ENCODE data around the gene SEC63.
"Not testable (repeated sequence)": the region's sequence is repeated elsewhere in the genome, so short reads cannot be mapped to it uniquely, and the experiment has no call there.

Gene SEC63

DNA sequence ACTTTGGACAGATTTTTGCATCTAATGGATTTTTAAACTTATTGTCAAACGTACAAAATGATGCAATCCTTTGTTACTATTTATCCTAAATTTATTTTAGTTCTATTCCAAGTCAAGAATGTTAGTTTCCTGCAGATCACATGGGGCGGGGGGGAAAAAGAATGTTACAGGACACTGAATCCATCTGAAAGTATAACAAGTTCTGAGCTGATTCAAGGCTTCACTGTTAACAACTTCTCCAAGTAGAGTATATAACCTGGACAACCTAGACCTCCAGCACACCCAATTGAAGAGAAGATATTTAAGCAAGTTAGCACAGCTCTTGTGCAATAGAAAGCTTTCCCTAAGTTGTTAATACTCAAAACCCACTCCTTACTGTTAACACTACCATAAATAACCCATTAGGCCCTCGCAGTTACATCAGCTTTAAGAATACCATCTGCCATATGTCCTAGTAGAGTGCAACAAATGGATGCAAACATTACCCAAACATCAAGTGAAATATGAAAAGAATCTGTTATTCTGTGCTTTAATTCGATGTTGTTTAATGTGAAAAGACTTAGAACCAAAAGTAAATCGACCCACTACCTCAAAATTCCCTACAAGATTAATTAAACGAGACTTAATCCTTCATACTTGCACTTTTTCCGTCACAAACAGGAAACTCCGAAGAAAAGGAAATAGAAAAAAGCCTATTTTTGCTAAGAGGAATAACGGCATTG, 1.3 kb downstream of the SEC63 start:
- TF ChIP-seq POLR2A (IDR thresholded peaks at IDR 0.05; ENCODE audit: extremely low read depth, insufficient read length) = no peak
- no peak for TF ChIP-seq MYC (IDR thresholded peaks at IDR 0.05; ENCODE audit: low read depth, low read length)
- TF ChIP-seq, protein P1, sequence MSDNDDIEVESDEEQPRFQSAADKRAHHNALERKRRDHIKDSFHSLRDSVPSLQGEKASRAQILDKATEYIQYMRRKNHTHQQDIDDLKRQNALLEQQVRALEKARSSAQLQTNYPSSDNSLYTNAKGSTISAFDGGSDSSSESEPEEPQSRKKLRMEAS (IDR thresholded peaks at IDR 0.05; ENCODE audit: low read depth, low read length) = no peak
- TF ChIP-seq, protein P2, sequence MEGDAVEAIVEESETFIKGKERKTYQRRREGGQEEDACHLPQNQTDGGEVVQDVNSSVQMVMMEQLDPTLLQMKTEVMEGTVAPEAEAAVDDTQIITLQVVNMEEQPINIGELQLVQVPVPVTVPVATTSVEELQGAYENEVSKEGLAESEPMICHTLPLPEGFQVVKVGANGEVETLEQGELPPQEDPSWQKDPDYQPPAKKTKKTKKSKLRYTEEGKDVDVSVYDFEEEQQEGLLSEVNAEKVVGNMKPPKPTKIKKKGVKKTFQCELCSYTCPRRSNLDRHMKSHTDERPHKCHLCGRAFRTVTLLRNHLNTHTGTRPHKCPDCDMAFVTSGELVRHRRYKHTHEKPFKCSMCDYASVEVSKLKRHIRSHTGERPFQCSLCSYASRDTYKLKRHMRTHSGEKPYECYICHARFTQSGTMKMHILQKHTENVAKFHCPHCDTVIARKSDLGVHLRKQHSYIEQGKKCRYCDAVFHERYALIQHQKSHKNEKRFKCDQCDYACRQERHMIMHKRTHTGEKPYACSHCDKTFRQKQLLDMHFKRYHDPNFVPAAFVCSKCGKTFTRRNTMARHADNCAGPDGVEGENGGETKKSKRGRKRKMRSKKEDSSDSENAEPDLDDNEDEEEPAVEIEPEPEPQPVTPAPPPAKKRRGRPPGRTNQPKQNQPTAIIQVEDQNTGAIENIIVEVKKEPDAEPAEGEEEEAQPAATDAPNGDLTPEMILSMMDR (IDR thresholded peaks at IDR 0.05; ENCODE audit: low read depth, low read length) = no peak
- peak; percentile 85 for DNase-seq (ENCODE audit: low read depth)

DNA sequence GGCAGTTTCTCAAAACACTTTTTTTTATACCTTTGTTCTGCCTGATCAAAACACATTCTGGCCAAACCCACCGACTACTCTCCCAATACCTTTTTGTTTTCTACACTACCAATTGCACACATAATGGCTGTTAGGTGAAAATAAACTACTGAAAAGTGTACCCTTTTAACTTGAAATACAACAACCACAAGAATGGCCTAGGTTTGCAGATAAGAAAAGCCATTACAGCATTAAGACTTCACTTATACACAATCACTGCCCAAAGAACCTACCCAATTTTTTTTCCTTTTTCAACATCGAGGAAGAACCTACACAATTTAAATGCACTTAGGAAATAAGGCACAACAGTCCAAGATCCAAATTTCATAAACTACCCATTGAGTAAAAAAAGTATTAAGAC, 1.8 kb downstream of the SEC63 start:
- H3K4me3 ChIP-seq (ENCODE audit: low read depth, low read length) = peak overlapping the region; percentile 97
- TF ChIP-seq POLR2A (IDR thresholded peaks at IDR 0.05; ENCODE audit: extremely low read depth, insufficient read length) = no peak
- TF ChIP-seq, protein P2 (IDR thresholded peaks at IDR 0.05; ENCODE audit: low read depth, low read length) = no peak
- TF ChIP-seq MYC (IDR thresholded peaks at IDR 0.05; ENCODE audit: low read depth, low read length) = no peak
- TF ChIP-seq, protein P1 (IDR thresholded peaks at IDR 0.05; ENCODE audit: low read depth, low read length) = no peak
- DNase-seq (ENCODE audit: low read depth) = no peak

More for the DNA sequence above, 1.3 kb downstream of the SEC63 start:
- H3K4me3 ChIP-seq (ENCODE audit: low read depth, low read length) = peak overlapping the region; percentile 97

DNA sequence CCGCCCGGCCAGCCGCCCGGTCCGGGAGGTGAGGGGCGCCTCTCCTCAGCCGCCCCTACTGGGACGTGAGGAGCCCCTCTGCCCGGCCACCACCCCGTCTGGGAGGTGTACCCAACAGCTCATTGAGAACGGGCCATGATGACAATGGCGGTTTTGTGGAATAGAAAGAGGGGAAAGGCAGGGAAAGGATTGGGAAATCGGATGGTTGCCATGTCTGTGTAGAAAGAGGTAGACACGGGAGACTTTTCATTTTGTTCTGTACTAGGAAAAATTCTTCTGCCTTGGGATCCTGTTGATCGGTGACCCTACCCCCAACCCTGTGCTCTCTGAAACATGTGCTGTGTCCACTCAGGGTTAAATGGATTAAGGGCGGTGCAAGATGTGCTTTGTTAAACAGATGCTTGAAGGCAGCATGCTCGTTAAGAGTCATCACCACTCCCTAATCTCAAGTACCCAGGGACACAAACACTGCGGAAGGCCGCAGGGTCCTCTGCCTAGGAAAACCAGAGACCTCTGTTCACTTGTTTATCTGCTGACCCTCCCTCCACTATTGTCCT, 4.1 kb downstream of the SEC63 start:
- DNase-seq (ENCODE audit: low read depth); H3K4me3 ChIP-seq (ENCODE audit: low read depth, low read length): not testable (repeated sequence)

DNA sequence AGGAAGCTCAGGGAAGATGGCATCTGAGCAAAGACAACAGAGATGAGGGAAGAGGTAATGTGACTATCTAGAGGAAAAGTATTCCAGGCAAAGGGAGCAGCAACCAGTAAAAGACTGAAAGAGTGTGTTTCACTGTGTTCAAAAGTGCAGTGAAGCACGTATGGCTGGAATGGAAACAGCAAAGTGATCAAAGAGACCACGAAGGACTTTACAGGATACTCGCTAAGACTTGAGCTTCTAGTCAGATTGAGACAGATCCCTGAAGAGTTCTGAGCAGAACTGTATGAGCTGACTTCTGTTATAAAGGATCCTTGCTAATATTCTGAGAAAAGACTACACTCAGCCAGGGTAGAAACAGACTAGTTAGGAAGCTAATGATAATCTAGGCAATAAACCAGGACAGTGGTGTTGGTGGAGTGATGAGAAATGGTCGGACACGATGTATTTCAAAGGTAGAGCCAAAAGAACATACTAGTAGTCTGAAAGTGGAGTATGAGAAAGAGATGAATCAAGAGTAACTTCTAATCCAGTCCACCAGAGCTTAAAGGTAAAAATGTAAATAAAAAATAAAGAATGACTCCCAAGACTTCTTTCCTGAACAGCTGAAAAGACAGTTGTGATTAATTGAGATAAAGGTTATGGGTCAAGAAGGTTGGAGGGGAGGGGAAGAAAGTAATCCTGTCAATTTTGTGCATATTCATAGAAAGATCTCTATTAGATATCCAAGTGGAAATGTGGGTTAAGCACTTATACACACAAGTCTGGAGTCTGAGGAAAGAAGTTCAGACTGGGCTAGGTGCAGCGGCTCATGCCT, 14.2 kb downstream of the SEC63 start:
- H3K4me3 ChIP-seq (ENCODE audit: low read depth, low read length) = no peak overlapping the region
- no peak for DNase-seq (ENCODE audit: low read depth)
- TF ChIP-seq, protein P2 (IDR thresholded peaks at IDR 0.05; ENCODE audit: low read depth, low read length) = no peak

DNA sequence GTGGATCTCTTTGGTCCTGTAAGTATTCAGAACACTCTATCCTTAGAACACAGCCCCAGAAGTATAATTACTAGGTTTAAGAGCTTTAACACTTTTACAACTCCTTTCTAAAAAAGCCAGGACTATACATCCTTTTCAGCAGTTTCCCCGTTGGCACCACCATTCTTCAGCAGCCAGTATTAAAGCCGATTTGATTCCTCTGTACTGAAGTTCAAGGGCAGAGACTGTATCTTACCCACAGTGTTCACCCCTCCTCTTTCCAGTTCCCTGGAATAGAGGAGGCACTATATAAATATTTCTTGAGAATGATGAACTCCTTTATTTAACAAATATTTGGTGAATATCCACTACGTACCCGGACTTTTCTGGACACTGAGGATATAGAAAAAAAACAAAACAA, 15.9 kb downstream of the SEC63 start:
- TF ChIP-seq POLR2A (IDR thresholded peaks at IDR 0.05; ENCODE audit: extremely low read depth, insufficient read length) (no peak), MYC (IDR thresholded peaks at IDR 0.05; ENCODE audit: low read depth, low read length) (no peak)
- TF ChIP-seq, protein P2 (IDR thresholded peaks at IDR 0.05; ENCODE audit: low read depth, low read length) = no peak
- TF ChIP-seq, protein P1 (IDR thresholded peaks at IDR 0.05; ENCODE audit: low read depth, low read length) = no peak
- H3K4me3 ChIP-seq (ENCODE audit: low read depth, low read length) = no peak overlapping the region
- no peak for DNase-seq (ENCODE audit: low read depth)

DNA sequence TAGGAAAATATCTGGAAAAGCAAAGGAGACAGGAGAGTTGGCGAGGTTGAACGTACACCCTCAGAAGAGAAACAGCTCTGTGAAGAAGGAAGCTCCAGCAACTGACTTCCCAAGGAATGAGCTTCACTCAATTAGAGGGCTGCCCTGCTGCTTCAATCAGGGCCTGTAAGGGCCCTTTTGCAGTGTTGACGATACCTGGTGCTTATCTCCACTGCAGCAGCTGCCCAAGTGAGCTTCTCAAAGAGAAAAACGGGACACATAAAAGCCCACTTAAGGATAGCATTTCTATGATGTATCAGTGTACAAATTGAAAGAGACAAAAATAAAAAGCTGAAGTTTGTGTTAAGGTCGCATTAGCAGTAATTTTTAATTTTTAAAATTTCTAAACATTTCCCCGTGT, 16.4 kb downstream of the SEC63 start:
- no peak for DNase-seq (ENCODE audit: low read depth)

More for the DNA sequence above, 16.4 kb downstream of the SEC63 start:
- no peak overlapping the region for H3K4me3 ChIP-seq (ENCODE audit: low read depth, low read length)
- TF ChIP-seq, protein P2 (IDR thresholded peaks at IDR 0.05; ENCODE audit: low read depth, low read length) = no peak
- no peak for TF ChIP-seq MYC (IDR thresholded peaks at IDR 0.05; ENCODE audit: low read depth, low read length)
- TF ChIP-seq POLR2A (IDR thresholded peaks at IDR 0.05; ENCODE audit: extremely low read depth, insufficient read length) = no peak
- TF ChIP-seq, protein P1 (IDR thresholded peaks at IDR 0.05; ENCODE audit: low read depth, low read length) = no peak
